Astrocyte of the cerebellum (primary cell): ENCODE data around the gene MIA.

Experiments
- DNase-seq: peaks from one replicate; pipeline ENCODE4 v3.0.0-alpha.2; 2011; ENCODE audit warnings: low read depth
- H3K4me3 ChIP-seq: 2 replicates; pipeline ENCODE4 v1.5.1; 2011; ENCODE audit warnings: mild to moderate bottlenecking, low read depth, low read length, moderate library complexity
- in situ Hi-C: cut with HindIII; loops from 2 replicates; pipeline ENCODE4 v1.10.0; 2017; ENCODE audit warnings: low sequenced_read_pairs
- TF ChIP-seq, protein P1 (sequence below): IDR thresholded peaks from 2 replicates; pipeline ENCODE4 v1.5.1; 2012; ENCODE audit warnings: low read length, low read depth, moderate library complexity, mild to moderate bottlenecking; ENCODE audit errors: missing control alignments

The MIA gene

GRCh38 chr19:40775632-40776022 lies 306 bp downstream of the MIA start:
- TF ChIP-seq, protein P1, sequence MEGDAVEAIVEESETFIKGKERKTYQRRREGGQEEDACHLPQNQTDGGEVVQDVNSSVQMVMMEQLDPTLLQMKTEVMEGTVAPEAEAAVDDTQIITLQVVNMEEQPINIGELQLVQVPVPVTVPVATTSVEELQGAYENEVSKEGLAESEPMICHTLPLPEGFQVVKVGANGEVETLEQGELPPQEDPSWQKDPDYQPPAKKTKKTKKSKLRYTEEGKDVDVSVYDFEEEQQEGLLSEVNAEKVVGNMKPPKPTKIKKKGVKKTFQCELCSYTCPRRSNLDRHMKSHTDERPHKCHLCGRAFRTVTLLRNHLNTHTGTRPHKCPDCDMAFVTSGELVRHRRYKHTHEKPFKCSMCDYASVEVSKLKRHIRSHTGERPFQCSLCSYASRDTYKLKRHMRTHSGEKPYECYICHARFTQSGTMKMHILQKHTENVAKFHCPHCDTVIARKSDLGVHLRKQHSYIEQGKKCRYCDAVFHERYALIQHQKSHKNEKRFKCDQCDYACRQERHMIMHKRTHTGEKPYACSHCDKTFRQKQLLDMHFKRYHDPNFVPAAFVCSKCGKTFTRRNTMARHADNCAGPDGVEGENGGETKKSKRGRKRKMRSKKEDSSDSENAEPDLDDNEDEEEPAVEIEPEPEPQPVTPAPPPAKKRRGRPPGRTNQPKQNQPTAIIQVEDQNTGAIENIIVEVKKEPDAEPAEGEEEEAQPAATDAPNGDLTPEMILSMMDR: no peak
- H3K4me3 ChIP-seq: no peak overlapping the region
- in situ Hi-C loops: no loop called here
- no peak for DNase-seq

GRCh38 chr19:40776364-40776763 lies 1.0 kb downstream of the MIA start:
- in situ Hi-C loops: no loop called here
- TF ChIP-seq, protein P1: no peak
- DNase-seq: no peak
- no peak overlapping the region for H3K4me3 ChIP-seq

DNA sequence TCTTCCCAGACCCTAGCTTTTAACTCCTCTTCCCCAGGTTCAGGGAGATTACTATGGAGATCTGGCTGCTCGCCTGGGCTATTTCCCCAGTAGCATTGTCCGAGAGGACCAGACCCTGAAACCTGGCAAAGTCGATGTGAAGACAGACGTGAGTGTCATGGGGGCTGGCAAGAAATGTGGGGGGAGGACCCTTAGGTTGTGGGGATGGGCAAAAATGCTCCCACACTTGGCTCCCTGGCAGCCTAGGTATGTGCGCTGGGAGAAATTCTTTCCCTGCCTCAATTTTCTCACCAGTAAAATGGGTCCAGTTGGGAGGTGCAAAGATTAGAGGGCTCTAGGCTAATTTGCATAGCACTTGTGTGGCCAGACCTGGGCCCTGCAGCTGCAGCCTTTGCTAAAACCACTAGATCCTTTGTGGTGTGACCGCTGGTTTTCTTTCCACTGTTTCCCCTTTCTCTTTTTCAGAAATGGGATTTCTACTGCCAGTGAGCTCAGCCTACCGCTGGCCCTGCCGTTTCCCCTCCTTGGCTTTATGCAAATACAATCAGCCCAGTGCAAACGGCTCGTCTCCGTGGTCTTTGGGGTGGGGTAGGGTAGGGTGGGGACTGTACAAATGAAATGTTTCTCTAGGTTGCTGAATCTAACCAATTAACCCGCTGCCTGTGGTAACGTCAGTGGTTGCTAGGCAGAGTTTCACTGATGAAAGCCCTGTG lies 1.8 kb downstream of the MIA start:
- DNase-seq: peak; percentile 91
- in situ Hi-C loops: no loop called here
- TF ChIP-seq, protein P1: no peak
- peak overlapping the region; percentile 70 for H3K4me3 ChIP-seq

GRCh38 chr19:40777645-40777936 lies 2.3 kb downstream of the MIA start:
- peak overlapping the region; percentile 70 for H3K4me3 ChIP-seq
- TF ChIP-seq, protein P1: no peak
- DNase-seq: no peak
- in situ Hi-C loops: no loop called here

DNA sequence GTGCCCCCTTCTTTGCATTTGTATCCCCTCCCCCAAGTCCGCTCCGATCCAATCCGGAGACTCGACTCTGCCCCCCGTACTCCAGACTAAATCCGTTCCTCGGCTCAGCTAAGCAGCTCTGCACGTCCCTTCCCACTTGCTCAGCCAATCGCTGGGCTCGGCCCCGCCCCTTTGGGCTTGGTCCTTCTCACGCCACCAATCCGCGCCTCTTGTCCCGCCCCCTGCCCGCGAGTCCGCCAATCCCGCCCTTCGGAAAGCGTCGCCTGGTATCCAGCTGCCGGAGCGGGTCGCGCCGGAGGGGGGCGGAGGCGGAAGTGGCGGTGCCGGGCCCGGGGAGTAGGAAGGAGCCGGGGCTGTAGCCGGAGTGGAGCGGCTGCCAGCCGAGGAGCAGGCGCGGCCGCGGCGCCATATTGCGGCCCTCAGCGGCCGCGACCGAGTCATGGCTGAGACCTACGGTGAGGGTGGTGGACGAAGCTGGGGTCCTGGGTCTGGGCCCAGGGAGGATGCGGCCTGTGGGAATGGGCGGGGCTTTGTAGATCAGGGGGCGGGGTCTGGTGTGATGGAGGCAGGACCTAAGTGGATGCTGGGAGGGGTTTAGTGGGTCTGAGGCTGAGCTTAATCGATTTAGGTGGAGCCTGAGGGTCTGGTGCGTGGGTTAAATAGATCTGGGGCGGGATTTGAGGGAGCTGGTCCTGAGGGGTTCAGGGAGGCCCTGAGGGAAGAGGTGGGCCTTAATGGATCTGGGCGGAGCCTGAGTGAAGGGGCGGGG lies 2.8 kb downstream of the MIA start, which contains the start of gene RAB4B:
Gene RAB4B (plus strand): TSS at position 311 of the 769 bp plus-strand sequence. CDS start 129 bp downstream, at position 440.
- in situ Hi-C loops: no loop called here
- peak within 1 kb of the TSS; percentile 70 for H3K4me3 ChIP-seq
- TF ChIP-seq, protein P1: no peak
- peak; percentile 99 for DNase-seq

- H3K4me3 ChIP-seq: peak overlapping the region; percentile 70
- in situ Hi-C loops: no loop called here
- TF ChIP-seq, protein P1: no peak
- no peak for DNase-seq
Observed at GRCh38 chr19:40778706-40779284, 3.5 kb downstream of the MIA start.
